ENCODE measurements around the gene ALS2CL. TPM values are rescaled to one million over a fixed set of nuclear protein-coding genes. Genes with fewer than 3 reads are reported as not detected.
A peak's percentile ranks its signal among the peaks of the same experiment; 100 is the strongest.

The ALS2CL gene
- total RNA-seq, 1 experiment from 2014 or later, result 16.4 TPM

- H3K9me2 ChIP-seq (ENCODE audit: insufficient read depth), result no peaks in the 10 kb centered on the region
- TF ChIP-seq JUND (IDR thresholded peaks at IDR 0.05), result no peak
- peak; percentile 36 for TF ChIP-seq POLR2AphosphoS5 (IDR thresholded peaks at IDR 0.05; ENCODE audit: low read depth, low read length)
- no peaks in the 10 kb centered on the region for H3K4me1 ChIP-seq (ENCODE audit: control insufficient read depth in 1 of 2, insufficient read depth in 2 of 2, low read length in 2 of 2)
- no peak overlapping the region for H3K4me2 ChIP-seq (ENCODE audit: low read length)
- no TSS peak for BruUV-seq (replicated peaks)
- RAD21 ChIA-PET (ENCODE audit: low non-redundant PET in 1 of 2, low total read pairs in 2 of 2, uncharacterized antibody in 2 of 2, unreplicated experiment in 2 of 2), result no interaction called here
- H3K9me3 ChIP-seq (ENCODE audit: control insufficient read depth in 1 of 2, insufficient read depth in 1 of 2, low read depth in 1 of 2, low read length in 2 of 2), result no peaks in the 10 kb centered on the region
- no peak overlapping the region for H3K9ac ChIP-seq (ENCODE audit: low read length)
- H2AFZ ChIP-seq (ENCODE audit: low read depth, low read length, poor library complexity, severe bottlenecking), result no peak overlapping the region
- no peak overlapping the region for H3K4me3 ChIP-seq (replicated peaks in 1 of 2; ENCODE audit: low read depth in 1 of 2, low read length in 2 of 2)
- no peaks in the 10 kb centered on the region for H3K36me3 ChIP-seq (ENCODE audit: control insufficient read depth in 1 of 2, insufficient read depth in 2 of 2, low read length in 2 of 2)
- POLR2A ChIA-PET, result no interaction called here
- ATAC-seq (no peak), DNase-seq (ENCODE audit: low read depth, low spot score) (no peak)
- no peaks in the 10 kb centered on the region for H3K79me2 ChIP-seq (ENCODE audit: insufficient read depth, low read length)
- H3K27ac ChIP-seq (ENCODE audit: low read depth, low read length), result no peak overlapping the region
- no peaks in the 10 kb centered on the region for H4K20me1 ChIP-seq (ENCODE audit: insufficient read depth)
- intact Hi-C loops (cut with micrococcal nuclease), result no loop called here
- CTCF ChIA-PET, result no interaction called here
- H3K27me3 ChIP-seq (ENCODE audit: insufficient read depth, low read length), result no peaks in the 10 kb centered on the region
Observed at GRCh38 chr3:46668591-46668990, 24.9 kb downstream of the ALS2CL start.

DNA sequence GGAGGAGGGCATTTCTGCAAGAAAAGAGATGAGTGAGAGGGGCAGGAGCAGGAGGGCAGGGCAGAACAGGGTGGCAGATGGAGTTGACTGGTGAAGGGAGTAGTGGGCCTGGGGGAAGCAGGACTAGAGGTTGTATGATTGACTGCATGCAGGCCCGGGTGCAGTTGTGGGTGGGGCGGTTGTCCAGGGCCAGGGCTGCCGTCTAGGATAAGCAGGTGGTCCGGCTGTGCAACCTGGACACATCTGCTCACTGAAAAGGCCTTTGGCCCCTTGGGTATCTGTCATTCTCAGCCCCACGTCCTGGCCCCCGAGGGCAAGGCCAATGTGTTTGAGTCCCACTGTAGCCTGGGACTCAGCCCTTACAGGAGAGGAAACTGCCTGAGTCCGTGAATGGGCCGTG is 25.4 kb downstream of the ALS2CL start:
- POLR2A ChIA-PET, result no interaction called here
- intact Hi-C loops (cut with micrococcal nuclease), result no loop called here
- Histone ChIP-seq H3K79me2 (ENCODE audit: insufficient read depth, low read length) (no peaks in the 10 kb centered on the region), H3K4me2 (ENCODE audit: low read length) (no peak overlapping the region), H3K9me2 (ENCODE audit: insufficient read depth) (no peaks in the 10 kb centered on the region), H3K4me1 (ENCODE audit: control insufficient read depth in 1 of 2, insufficient read depth in 2 of 2, low read length in 2 of 2) (no peaks in the 10 kb centered on the region), H2AFZ (ENCODE audit: low read depth, low read length, poor library complexity, severe bottlenecking) (no peak overlapping the region), H3K9me3 (ENCODE audit: control insufficient read depth in 1 of 2, insufficient read depth in 1 of 2, low read depth in 1 of 2, low read length in 2 of 2) (no peaks in the 10 kb centered on the region), H3K36me3 (ENCODE audit: control insufficient read depth in 1 of 2, insufficient read depth in 2 of 2, low read length in 2 of 2) (no peaks in the 10 kb centered on the region), H4K20me1 (ENCODE audit: insufficient read depth) (no peaks in the 10 kb centered on the region), H3K4me3 (replicated peaks in 1 of 2; ENCODE audit: low read depth in 1 of 2, low read length in 2 of 2) (no peak overlapping the region), H3K9ac (ENCODE audit: low read length) (no peak overlapping the region), H3K27ac (ENCODE audit: low read depth, low read length) (no peak overlapping the region), H3K27me3 (ENCODE audit: insufficient read depth, low read length) (no peaks in the 10 kb centered on the region)
- CTCF ChIA-PET, result no interaction called here
- no peak for TF ChIP-seq YY1 (IDR thresholded peaks at IDR 0.05; ENCODE audit: extremely low read depth, insufficient replicate concordance, low read depth, low read length)
- TF ChIP-seq SP1 (IDR thresholded peaks at IDR 0.05; ENCODE audit: low read depth), result no peak
- TF ChIP-seq ZNF274 (IDR thresholded peaks at IDR 0.05; ENCODE audit: low read depth, low read length), result no peak
- no peak for TF ChIP-seq CBX3 (IDR thresholded peaks at IDR 0.05; ENCODE audit: low read depth)
- TF ChIP-seq EGR1 (IDR thresholded peaks at IDR 0.05; ENCODE audit: low read depth), result no peak
- no TSS peak for BruUV-seq (replicated peaks)
- RAD21 ChIA-PET (ENCODE audit: low non-redundant PET in 1 of 2, low total read pairs in 2 of 2, uncharacterized antibody in 2 of 2, unreplicated experiment in 2 of 2), result no interaction called here
- DNase-seq (ENCODE audit: low read depth, low spot score) (no peak), ATAC-seq (no peak)

Data from HCT116 (cell line).